ENCODE data around the gene ABHD10.

DNA sequence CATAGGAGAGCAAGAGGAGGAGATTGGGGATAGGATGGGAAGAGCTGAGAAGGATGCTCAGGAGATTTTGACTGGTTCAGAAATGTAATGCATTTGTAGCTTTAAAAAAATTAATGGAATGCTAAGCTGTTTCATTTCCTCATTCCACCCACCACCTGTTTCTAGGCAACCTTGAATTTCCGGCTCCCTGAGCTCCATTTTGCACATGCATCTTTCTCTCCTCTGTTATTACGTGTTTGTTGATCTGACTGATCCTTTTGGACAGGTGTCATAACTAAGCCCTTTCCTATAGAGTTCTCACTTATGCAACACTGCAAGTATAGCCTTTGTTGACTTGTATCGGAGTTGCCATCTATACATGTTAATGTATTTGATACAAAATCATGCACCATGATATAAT is 60.0 kb downstream of the ABHD10 start:
- TF ChIP-seq, protein P1, sequence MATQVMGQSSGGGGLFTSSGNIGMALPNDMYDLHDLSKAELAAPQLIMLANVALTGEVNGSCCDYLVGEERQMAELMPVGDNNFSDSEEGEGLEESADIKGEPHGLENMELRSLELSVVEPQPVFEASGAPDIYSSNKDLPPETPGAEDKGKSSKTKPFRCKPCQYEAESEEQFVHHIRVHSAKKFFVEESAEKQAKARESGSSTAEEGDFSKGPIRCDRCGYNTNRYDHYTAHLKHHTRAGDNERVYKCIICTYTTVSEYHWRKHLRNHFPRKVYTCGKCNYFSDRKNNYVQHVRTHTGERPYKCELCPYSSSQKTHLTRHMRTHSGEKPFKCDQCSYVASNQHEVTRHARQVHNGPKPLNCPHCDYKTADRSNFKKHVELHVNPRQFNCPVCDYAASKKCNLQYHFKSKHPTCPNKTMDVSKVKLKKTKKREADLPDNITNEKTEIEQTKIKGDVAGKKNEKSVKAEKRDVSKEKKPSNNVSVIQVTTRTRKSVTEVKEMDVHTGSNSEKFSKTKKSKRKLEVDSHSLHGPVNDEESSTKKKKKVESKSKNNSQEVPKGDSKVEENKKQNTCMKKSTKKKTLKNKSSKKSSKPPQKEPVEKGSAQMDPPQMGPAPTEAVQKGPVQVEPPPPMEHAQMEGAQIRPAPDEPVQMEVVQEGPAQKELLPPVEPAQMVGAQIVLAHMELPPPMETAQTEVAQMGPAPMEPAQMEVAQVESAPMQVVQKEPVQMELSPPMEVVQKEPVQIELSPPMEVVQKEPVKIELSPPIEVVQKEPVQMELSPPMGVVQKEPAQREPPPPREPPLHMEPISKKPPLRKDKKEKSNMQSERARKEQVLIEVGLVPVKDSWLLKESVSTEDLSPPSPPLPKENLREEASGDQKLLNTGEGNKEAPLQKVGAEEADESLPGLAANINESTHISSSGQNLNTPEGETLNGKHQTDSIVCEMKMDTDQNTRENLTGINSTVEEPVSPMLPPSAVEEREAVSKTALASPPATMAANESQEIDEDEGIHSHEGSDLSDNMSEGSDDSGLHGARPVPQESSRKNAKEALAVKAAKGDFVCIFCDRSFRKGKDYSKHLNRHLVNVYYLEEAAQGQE (IDR thresholded peaks at IDR 0.05; ENCODE audit: insufficient read depth in 1 of 2, low read depth in 2 of 2, low read length in 2 of 2): no peak
- TF ChIP-seq POLR2AphosphoS5 (IDR thresholded peaks at IDR 0.05; ENCODE audit: low read depth, low read length): no peak
- no peak for TF ChIP-seq SIN3A (IDR thresholded peaks at IDR 0.05; ENCODE audit: borderline replicate concordance, insufficient read depth, low read length)
- no peak for TF ChIP-seq TAF1 (IDR thresholded peaks at IDR 0.05; ENCODE audit: borderline replicate concordance, insufficient read depth, low read length)
- TF ChIP-seq FOXP2 (optimal IDR thresholded peaks at IDR 0.05; ENCODE audit: borderline replicate concordance, extremely low read depth, extremely low read length, insufficient read depth): no peak
